DND-41 (cell line): ENCODE results near the gene CHCHD3.

ENCODE experiments used
- ATAC-seq: fragments of 200-7000 bp; cut with Tn5 transposase; 3 replicates; pipeline ENCODE4 v1.9.1; 2021; ENCODE audit warnings: low read depth; ENCODE audit not compliant: insufficient read depth
- DNase-seq: peaks from one replicate; pipeline ENCODE4 v3.0.0-alpha.2; 2020
- H2AFZ ChIP-seq: 2 replicates; pipeline ENCODE4 v1.6.0; 2012; ENCODE audit warnings: low read depth, low read length
- H3K27ac ChIP-seq: 2 replicates; pipeline ENCODE4 v1.5.1; 2012; ENCODE audit warnings: low read length, inconsistent platforms
- H3K27me3 ChIP-seq: fragments of 200-600 bp; sonication (generic); 2 replicates; pipeline ENCODE4 v1.6.0; 2012; ENCODE audit warnings: low read length, mild to moderate bottlenecking, inconsistent platforms; ENCODE audit not compliant: insufficient read depth, poor library complexity
- H3K36me3 ChIP-seq: 2 replicates; pipeline ENCODE4 v1.5.1; 2012; ENCODE audit warnings: low read length, inconsistent platforms; ENCODE audit not compliant: insufficient read depth
- H3K4me1 ChIP-seq: 2 replicates; pipeline ENCODE4 v1.5.1; 2012; ENCODE audit warnings: mild to moderate bottlenecking, low read length; ENCODE audit not compliant: insufficient read depth
- H3K4me2 ChIP-seq: 2 replicates; pipeline ENCODE4 v1.6.0; 2012; ENCODE audit warnings: mild to moderate bottlenecking, moderate library complexity, low read length, inconsistent platforms; ENCODE audit not compliant: insufficient read depth
- H3K4me3 ChIP-seq, 2 experiments: fragments of 200-600 bp in 1 of 2; shearing (Covaris generic) in 1 of 2; 2 replicates each; pipeline ENCODE4 v1.5.1; 2012 to 2016; ENCODE audit warnings: inconsistent platforms in 2 of 2, low read length in 2 of 2, mild to moderate bottlenecking in 2 of 2, low read depth in 1 of 2, moderate library complexity in 1 of 2
- H3K79me2 ChIP-seq: 2 replicates; pipeline ENCODE4 v1.6.0; 2012; ENCODE audit warnings: low read length, inconsistent platforms; ENCODE audit not compliant: insufficient read depth
- H3K9ac ChIP-seq: 2 replicates; pipeline ENCODE4 v1.6.0; 2012; ENCODE audit warnings: low read depth, mild to moderate bottlenecking, inconsistent platforms, low read length, moderate library complexity
- H3K9me3 ChIP-seq: 2 replicates; pipeline ENCODE4 v1.5.1; 2012; ENCODE audit warnings: low read length, moderate library complexity, mild to moderate bottlenecking, inconsistent platforms; ENCODE audit not compliant: insufficient read depth, severe bottlenecking
- H4K20me1 ChIP-seq: 2 replicates; pipeline ENCODE4 v1.6.0; 2012; ENCODE audit warnings: low read length; ENCODE audit not compliant: insufficient read depth
- EZH2 ChIP-seq: IDR thresholded peaks from 3 replicates; pipeline ENCODE4 v1.6.1; 2012; ENCODE audit warnings: borderline replicate concordance, low read depth, mild to moderate bottlenecking, moderate library complexity, low read length, inconsistent platforms; ENCODE audit not compliant: severe bottlenecking
- TF ChIP-seq, protein P1 (sequence below): IDR thresholded peaks from 2 replicates; pipeline ENCODE4 v1.5.1; 2012; ENCODE audit warnings: borderline replicate concordance, low read length, moderate library complexity, mild to moderate bottlenecking; ENCODE audit not compliant: poor library complexity, severe bottlenecking; ENCODE audit errors: extremely low read depth

The CHCHD3 gene

GRCh38 chr7:133102276-133103060, 20.6 kb upstream of the CHCHD3 start:
- Histone ChIP-seq H3K4me3 (no peak overlapping the region), H2AFZ (no peak overlapping the region), H4K20me1 (no peaks in the 10 kb centered on the region), H3K9ac (no peak overlapping the region), H3K4me1 (no peaks in the 10 kb centered on the region), H3K36me3 (no peaks in the 10 kb centered on the region), H3K79me2 (no peaks in the 10 kb centered on the region), H3K27me3 (no peaks in the 10 kb centered on the region), H3K9me3 (no peaks in the 10 kb centered on the region), H3K4me2 (no peak overlapping the region), H3K27ac (no peak overlapping the region)
- ATAC-seq, result no peak
- DNase-seq, result no peak
- no peak for TF ChIP-seq EZH2
- TF ChIP-seq, protein P1, sequence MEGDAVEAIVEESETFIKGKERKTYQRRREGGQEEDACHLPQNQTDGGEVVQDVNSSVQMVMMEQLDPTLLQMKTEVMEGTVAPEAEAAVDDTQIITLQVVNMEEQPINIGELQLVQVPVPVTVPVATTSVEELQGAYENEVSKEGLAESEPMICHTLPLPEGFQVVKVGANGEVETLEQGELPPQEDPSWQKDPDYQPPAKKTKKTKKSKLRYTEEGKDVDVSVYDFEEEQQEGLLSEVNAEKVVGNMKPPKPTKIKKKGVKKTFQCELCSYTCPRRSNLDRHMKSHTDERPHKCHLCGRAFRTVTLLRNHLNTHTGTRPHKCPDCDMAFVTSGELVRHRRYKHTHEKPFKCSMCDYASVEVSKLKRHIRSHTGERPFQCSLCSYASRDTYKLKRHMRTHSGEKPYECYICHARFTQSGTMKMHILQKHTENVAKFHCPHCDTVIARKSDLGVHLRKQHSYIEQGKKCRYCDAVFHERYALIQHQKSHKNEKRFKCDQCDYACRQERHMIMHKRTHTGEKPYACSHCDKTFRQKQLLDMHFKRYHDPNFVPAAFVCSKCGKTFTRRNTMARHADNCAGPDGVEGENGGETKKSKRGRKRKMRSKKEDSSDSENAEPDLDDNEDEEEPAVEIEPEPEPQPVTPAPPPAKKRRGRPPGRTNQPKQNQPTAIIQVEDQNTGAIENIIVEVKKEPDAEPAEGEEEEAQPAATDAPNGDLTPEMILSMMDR, result no peak

DNA sequence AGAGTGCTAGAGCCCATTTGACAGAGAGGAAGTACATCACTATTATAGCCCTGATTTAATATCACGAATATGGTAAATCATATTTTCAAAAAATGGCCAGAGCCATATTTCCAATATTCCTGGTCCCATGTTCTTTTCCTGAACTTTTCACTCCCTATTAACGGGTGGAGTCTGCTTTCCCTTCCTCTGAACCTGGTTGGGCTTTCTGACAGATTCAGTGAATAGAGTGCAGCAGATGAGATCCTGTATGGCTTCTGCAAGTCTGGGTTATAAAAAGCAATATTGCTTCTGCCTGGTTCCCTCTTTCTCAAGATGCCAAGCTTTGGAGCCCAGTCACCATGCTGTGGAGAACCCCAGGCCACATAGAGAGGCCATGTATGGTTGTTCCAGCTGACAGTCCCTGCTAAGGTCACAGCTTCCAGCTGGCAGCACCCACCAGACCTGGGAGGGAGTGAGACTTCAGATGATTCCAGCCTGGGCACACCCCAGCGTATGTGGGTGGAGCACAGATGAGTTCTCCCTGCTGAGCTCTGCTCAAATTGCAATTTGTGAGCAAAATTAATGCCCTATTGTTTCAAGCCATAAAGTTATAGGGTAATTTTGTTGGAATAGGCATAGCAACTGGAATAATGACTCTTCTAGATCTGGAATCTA, 17.9 kb upstream of the CHCHD3 start:
- Histone ChIP-seq H3K27me3 (no peaks in the 10 kb centered on the region), H3K9me3 (no peaks in the 10 kb centered on the region), H3K4me3 (no peak overlapping the region), H3K79me2 (no peaks in the 10 kb centered on the region), H3K27ac (no peak overlapping the region), H3K4me1 (no peaks in the 10 kb centered on the region), H3K36me3 (no peaks in the 10 kb centered on the region), H4K20me1 (no peaks in the 10 kb centered on the region), H2AFZ (no peak overlapping the region), H3K9ac (no peak overlapping the region), H3K4me2 (no peak overlapping the region)
- ATAC-seq, result no peak
- DNase-seq, result no peak
- TF ChIP-seq, protein P1, result no peak
- TF ChIP-seq EZH2, result no peak

DNA sequence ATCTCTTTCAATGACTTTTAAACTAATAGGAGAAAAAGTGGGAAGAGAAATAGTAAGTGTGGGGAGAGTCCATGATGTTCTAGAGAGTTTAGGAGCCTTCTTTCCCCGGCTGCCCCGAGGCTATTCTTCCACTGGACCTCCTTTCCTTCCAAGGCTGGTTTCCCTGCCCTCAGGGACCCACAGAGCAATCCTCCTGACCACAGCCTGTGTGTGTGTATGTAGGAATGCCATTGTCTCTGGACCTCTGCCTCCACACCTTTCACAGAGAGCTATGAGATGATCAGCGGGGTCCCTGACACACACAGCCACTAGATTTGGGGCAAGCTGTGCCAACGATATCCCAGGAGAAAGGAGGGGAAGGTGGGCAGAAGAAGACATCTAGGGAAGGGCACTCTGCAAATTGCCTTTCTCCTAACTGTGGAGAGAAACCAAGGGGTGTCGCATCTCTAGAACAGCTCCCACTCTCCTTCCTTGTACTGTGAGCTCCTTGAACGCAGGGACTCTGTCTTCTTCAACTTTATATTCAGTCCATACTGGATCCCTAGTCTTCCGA, 13.3 kb upstream of the CHCHD3 start:
- DNase-seq (no peak), ATAC-seq (no peak)
- no peaks in the 10 kb centered on the region for H3K27me3 ChIP-seq
- H3K9me3 ChIP-seq, result no peaks in the 10 kb centered on the region
- no peak overlapping the region for H2AFZ ChIP-seq
- no peaks in the 10 kb centered on the region for H3K36me3 ChIP-seq
- no peaks in the 10 kb centered on the region for H4K20me1 ChIP-seq
- no peak overlapping the region for H3K4me2 ChIP-seq
- H3K4me3 ChIP-seq, result no peak overlapping the region
- no peak overlapping the region for H3K27ac ChIP-seq
- no peaks in the 10 kb centered on the region for H3K4me1 ChIP-seq
- TF ChIP-seq, protein P1, result no peak
- TF ChIP-seq EZH2, result no peak
- no peaks in the 10 kb centered on the region for H3K79me2 ChIP-seq
- no peak overlapping the region for H3K9ac ChIP-seq
